ENCODE measurements around the gene DNAH14. TPM values are rescaled to one million over a fixed set of nuclear protein-coding genes. Genes with fewer than 3 reads are reported as not detected.

Gene DNAH14
- total RNA-seq, 3 donors from 2014 or later = 9.2 to 12.7 (median 10.0) TPM

- H3K9me3 ChIP-seq = no peaks in the 10 kb centered on the region
- ATAC-seq (no peak), DNase-seq (no peak)
- intact Hi-C loops (cut with DNase I, micrococcal nuclease) = loop anchor here in 1 of 2 donors (10.0 kb wide), 1 partner anchor 1282 kb away; no protein-coding TSS in a partner anchor
- TF ChIP-seq CTCF (IDR thresholded peaks at IDR 0.05) = no peak
- no peaks in the 10 kb centered on the region for H3K4me1 ChIP-seq (ENCODE audit: low read depth)
- H3K4me3 ChIP-seq = no peak overlapping the region
- no peaks in the 10 kb centered on the region for H3K36me3 ChIP-seq (ENCODE audit: low read depth)
Observed at GRCh38 chr1:225253173-225253572, 323.7 kb downstream of the DNAH14 start.

GRCh38 chr1:225253784-225254183, 324.3 kb downstream of the DNAH14 start:
- Histone ChIP-seq H3K4me3 (no peak overlapping the region), H3K9me3 (no peaks in the 10 kb centered on the region), H3K36me3 (ENCODE audit: low read depth) (no peaks in the 10 kb centered on the region), H3K4me1 (ENCODE audit: low read depth) (no peaks in the 10 kb centered on the region)
- no peak for TF ChIP-seq CTCF (IDR thresholded peaks at IDR 0.05)
- intact Hi-C loops (cut with DNase I, micrococcal nuclease) = loop anchor here in 1 of 2 donors (10.0 kb wide), 1 partner anchor 1281 kb away; no protein-coding TSS in a partner anchor
- ATAC-seq (no peak), DNase-seq (no peak)

DNA sequence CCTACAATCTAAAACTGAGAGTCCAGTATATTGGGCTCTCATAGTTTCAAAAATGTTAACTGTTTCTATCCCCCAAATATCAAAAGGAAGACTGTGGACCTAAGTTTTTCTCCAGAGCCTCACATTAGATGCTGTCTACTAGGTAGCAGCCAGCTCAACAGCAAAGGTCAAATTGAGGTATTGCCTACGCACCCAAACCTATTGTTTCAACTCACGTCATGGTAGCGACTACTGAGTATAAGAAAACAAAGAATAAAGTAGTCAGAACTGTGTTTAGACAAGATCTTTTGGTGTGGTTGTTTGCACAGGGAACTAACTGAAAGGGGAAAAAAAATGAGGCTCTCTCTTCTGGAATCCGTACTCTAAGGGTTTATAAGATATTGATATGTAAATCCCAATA, 325.2 kb downstream of the DNAH14 start:
- Histone ChIP-seq H3K9me3 (no peaks in the 10 kb centered on the region), H3K4me1 (ENCODE audit: low read depth) (no peaks in the 10 kb centered on the region), H3K36me3 (ENCODE audit: low read depth) (no peaks in the 10 kb centered on the region), H3K4me3 (no peak overlapping the region)
- no peak for TF ChIP-seq CTCF (IDR thresholded peaks at IDR 0.05)
- intact Hi-C loops (cut with DNase I, micrococcal nuclease) = loop anchor here in 1 of 2 donors (10.0 kb wide), 1 partner anchor 1280 kb away; no protein-coding TSS in a partner anchor
- no peak for ATAC-seq
- no peak for DNase-seq

DNA sequence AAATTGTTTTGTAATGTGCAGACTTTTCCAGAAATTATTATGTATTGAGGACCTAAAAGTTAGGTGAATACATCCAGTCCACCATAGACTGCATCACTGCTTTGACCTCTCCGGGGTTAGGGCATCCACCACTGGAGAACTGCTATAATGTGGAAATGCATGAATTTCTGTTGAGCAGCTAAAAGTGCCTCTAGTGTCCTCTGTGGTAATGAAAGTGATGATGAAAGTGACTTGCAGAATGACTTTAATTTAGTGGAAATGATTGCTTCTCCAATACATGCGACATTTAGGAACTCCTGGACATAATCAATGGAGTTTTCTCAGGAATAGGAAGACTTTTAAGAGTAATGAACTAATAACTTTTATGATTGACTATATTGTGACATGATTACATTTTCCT, 327.6 kb downstream of the DNAH14 start:
- H3K36me3 ChIP-seq (ENCODE audit: low read depth) = no peaks in the 10 kb centered on the region
- peaks cover 9% of the 10 kb centered on the region for H3K9me3 ChIP-seq
- ATAC-seq (no peak), DNase-seq (no peak)
- no peak for TF ChIP-seq CTCF (IDR thresholded peaks at IDR 0.05)
- intact Hi-C loops (cut with DNase I, micrococcal nuclease) = loop anchor here in 1 of 2 donors (10.0 kb wide), 1 partner anchor 1278 kb away; no protein-coding TSS in a partner anchor
- no peak overlapping the region for H3K4me3 ChIP-seq
- H3K4me1 ChIP-seq (ENCODE audit: low read depth) = no peaks in the 10 kb centered on the region

DNA sequence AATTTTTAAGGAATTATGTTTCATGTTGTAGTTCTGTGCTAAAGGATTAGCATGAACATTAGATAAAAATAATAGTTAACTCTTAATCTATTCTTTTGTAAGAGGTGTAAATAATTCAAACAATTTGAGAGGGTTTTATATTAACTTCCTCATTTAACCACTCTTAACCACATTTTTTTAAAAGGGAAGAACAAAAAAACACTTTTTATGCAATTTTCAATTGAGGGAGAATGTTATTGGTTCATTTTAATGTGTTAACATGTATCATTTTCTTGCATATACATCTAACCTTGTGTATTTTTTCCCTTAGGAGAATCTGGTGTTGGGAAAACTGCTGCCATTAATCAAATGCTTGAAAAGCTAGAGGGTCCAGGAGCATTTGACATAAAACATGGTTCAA, 329.3 kb downstream of the DNAH14 start:
- Histone ChIP-seq H3K4me1 (ENCODE audit: low read depth) (no peaks in the 10 kb centered on the region), H3K9me3 (peaks cover 9% of the 10 kb centered on the region), H3K4me3 (no peak overlapping the region), H3K36me3 (ENCODE audit: low read depth) (no peaks in the 10 kb centered on the region)
- TF ChIP-seq CTCF (IDR thresholded peaks at IDR 0.05) = no peak
- ATAC-seq = no peak
- intact Hi-C loops (cut with DNase I, micrococcal nuclease) = loop anchor here in 1 of 2 donors (10.0 kb wide), 1 partner anchor 1276 kb away; no protein-coding TSS in a partner anchor
- DNase-seq = no peak

GRCh38 chr1:225259542-225259941, 330.1 kb downstream of the DNAH14 start:
- intact Hi-C loops (cut with DNase I, micrococcal nuclease) = loop anchor here in 1 of 2 donors (10.0 kb wide), 1 partner anchor 1275 kb away; no protein-coding TSS in a partner anchor
- Histone ChIP-seq H3K4me3 (no peak overlapping the region), H3K4me1 (ENCODE audit: low read depth) (no peaks in the 10 kb centered on the region), H3K9me3 (peaks cover 9% of the 10 kb centered on the region), H3K36me3 (ENCODE audit: low read depth) (no peaks in the 10 kb centered on the region)
- ATAC-seq (no peak), DNase-seq (no peak)
- no peak for TF ChIP-seq CTCF (IDR thresholded peaks at IDR 0.05)
